ENCODE measurements around the gene CFAP44. TPM values are rescaled to one million over a fixed set of nuclear protein-coding genes. Genes with fewer than 3 reads are reported as not detected.

The CFAP44 gene
- total RNA-seq, 1 donor from 2014 or later, result 10.2 TPM

DNA sequence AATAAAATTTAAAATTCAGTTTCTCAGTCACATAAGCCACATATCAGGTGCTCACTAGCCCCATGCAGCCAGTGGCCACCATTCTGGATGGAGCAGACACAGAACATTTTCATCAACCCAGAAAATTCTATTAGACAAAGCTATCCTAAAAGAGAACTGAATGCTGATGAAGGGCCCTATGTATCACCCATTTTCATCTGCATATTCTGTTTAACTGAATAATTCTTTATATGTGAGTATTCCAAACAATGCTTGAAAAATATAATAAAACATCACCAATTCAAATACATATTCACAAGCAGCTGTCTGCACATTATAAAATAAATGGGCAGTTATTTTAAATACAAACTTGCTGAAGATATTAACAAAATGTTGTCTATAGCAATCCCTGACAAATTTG is 14.2 kb upstream of the CFAP44 start:
- H3K9me3 Mint-ChIP-seq, result peaks cover 3% of the 10 kb centered on the region
- DNase-seq (ENCODE audit: low read depth, low spot score), result no peak
- H3K4me3 Mint-ChIP-seq, result no peak overlapping the region
- TF ChIP-seq, protein P1, sequence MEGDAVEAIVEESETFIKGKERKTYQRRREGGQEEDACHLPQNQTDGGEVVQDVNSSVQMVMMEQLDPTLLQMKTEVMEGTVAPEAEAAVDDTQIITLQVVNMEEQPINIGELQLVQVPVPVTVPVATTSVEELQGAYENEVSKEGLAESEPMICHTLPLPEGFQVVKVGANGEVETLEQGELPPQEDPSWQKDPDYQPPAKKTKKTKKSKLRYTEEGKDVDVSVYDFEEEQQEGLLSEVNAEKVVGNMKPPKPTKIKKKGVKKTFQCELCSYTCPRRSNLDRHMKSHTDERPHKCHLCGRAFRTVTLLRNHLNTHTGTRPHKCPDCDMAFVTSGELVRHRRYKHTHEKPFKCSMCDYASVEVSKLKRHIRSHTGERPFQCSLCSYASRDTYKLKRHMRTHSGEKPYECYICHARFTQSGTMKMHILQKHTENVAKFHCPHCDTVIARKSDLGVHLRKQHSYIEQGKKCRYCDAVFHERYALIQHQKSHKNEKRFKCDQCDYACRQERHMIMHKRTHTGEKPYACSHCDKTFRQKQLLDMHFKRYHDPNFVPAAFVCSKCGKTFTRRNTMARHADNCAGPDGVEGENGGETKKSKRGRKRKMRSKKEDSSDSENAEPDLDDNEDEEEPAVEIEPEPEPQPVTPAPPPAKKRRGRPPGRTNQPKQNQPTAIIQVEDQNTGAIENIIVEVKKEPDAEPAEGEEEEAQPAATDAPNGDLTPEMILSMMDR (conservative IDR thresholded peaks at IDR 0.05), result no peak
- H3K36me3 Mint-ChIP-seq (ENCODE audit: low read depth), result peaks cover 36% of the 10 kb centered on the region
- H3K4me1 Mint-ChIP-seq, result peaks cover 4% of the 10 kb centered on the region
- no peak overlapping the region for H3K27ac Mint-ChIP-seq (ENCODE audit: unreplicated experiment)
- no peaks in the 10 kb centered on the region for H3K27me3 Mint-ChIP-seq (ENCODE audit: low read depth)

DNA sequence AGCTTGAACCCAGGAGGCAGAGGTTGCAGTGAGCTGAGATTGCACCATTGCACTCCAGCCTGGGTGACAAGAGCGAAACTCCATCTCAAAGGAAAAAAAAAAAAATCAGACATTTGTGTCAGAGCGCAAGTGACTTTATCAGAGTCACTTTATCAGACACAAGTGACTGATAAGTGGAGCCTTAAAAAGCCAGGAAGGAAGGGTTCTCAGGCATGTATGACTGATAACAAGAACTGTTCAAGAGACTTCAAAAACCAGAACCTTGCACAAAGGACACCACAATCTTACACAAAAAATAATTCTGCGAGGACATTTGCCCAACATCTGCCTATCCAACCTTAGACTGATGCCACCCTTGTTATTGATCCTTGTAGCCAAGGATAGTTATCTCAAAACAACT is 13.3 kb upstream of the CFAP44 start:
- H3K27ac Mint-ChIP-seq (ENCODE audit: unreplicated experiment), result no peak overlapping the region
- H3K27me3 Mint-ChIP-seq (ENCODE audit: low read depth), result no peaks in the 10 kb centered on the region
- no peak for DNase-seq (ENCODE audit: low read depth, low spot score)
- H3K4me1 Mint-ChIP-seq, result peaks cover 4% of the 10 kb centered on the region
- no peak overlapping the region for H3K4me3 Mint-ChIP-seq
- peaks cover 28% of the 10 kb centered on the region for H3K36me3 Mint-ChIP-seq (ENCODE audit: low read depth)
- peaks cover 3% of the 10 kb centered on the region for H3K9me3 Mint-ChIP-seq
- TF ChIP-seq, protein P1 (conservative IDR thresholded peaks at IDR 0.05), result no peak

DNA sequence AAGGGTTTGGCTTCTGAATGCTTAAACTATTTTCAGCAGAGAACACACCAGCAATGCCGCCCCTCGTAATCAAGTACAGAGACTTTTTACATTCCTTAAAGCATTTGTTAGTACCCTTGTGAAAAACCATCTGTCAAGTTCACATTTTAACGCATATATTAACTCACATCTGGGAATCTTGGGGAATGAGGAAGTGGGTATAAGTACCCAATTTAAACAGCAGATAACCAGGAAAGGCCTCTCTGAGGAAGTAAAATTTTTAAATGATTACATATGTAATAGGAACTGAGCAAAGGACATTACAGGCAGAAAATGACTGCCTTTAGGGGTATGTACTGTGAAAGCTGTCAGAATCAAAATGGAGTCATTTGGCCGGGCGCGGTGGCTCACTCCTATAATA is 12.8 kb upstream of the CFAP44 start:
- TF ChIP-seq, protein P1 (conservative IDR thresholded peaks at IDR 0.05), result no peak

DNA sequence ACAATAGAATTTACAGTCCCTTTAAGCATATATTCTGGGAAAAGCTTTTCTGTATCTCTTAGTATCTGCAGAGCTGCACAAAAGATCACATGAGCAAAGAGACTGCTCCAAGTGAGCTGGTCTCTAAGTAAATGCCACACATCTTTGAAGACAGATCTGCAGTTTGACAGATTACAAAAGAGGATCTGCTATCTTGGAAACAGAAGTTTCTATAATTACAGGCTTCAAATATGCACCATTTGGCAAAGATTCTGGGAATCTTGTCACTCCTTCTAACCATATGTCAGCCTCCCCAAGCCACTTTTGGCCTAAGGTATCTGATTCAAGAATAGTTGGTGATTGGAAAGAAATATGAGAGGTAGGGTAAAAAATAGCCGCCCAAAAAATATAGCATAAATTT is 9.6 kb upstream of the CFAP44 start:
- TF ChIP-seq, protein P1 (conservative IDR thresholded peaks at IDR 0.05), result no peak
- no peak overlapping the region for H3K27ac Mint-ChIP-seq (ENCODE audit: unreplicated experiment)
- H3K9me3 Mint-ChIP-seq, result no peaks in the 10 kb centered on the region
- peaks cover 8% of the 10 kb centered on the region for H3K36me3 Mint-ChIP-seq (ENCODE audit: low read depth)
- peaks cover 4% of the 10 kb centered on the region for H3K4me1 Mint-ChIP-seq
- no peak for DNase-seq (ENCODE audit: low read depth, low spot score)
- H3K27me3 Mint-ChIP-seq (ENCODE audit: low read depth), result no peaks in the 10 kb centered on the region
- no peak overlapping the region for H3K4me3 Mint-ChIP-seq

More for the DNA sequence above, 12.8 kb upstream of the CFAP44 start:
- Mint-ChIP-seq H3K27me3 (ENCODE audit: low read depth) (no peaks in the 10 kb centered on the region), H3K36me3 (ENCODE audit: low read depth) (peaks cover 23% of the 10 kb centered on the region), H3K4me3 (no peak overlapping the region), H3K9me3 (peaks cover 1% of the 10 kb centered on the region), H3K4me1 (peaks cover 4% of the 10 kb centered on the region), H3K27ac (ENCODE audit: unreplicated experiment) (no peak overlapping the region)
- no peak for DNase-seq (ENCODE audit: low read depth, low spot score)

DNA sequence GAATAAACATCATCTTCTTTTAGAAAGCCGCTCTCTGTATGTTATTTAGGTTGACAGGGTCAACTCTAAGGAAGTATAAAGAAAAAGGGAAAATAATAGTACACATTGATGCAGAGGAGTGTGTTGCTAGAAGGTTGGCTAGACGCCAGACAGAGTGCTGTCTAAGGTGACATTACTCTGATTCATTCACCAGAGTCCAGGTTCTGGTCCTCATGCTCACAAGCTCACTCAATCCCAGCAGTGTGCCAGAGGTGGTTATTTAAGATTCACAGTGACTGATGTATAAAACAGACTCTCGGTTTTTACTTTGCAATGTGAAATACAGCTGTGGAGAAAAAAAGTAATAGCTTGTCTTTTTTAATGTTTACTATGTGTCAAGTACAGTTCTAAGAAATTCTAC is 1.7 kb downstream of the CFAP44 start:
- Mint-ChIP-seq H3K9me3 (no peaks in the 10 kb centered on the region), H3K4me1 (no peaks in the 10 kb centered on the region)

More for the DNA sequence above, 1.7 kb downstream of the CFAP44 start:
- H3K27me3 Mint-ChIP-seq (ENCODE audit: low read depth), result no peaks in the 10 kb centered on the region
- no peak overlapping the region for H3K4me3 Mint-ChIP-seq
- peaks cover 10% of the 10 kb centered on the region for H3K36me3 Mint-ChIP-seq (ENCODE audit: low read depth)
- DNase-seq (ENCODE audit: low read depth, low spot score), result no peak
- no peak overlapping the region for H3K27ac Mint-ChIP-seq (ENCODE audit: unreplicated experiment)
- TF ChIP-seq, protein P1 (conservative IDR thresholded peaks at IDR 0.05), result no peak

All from neural crest cell (in vitro differentiated cells).